HL-60 (cell line): ENCODE measurements around the gene PANK2.

Experiments
- DNase-seq, 2 experiments: peaks; one replicate each; pipeline ENCODE4 v3.0.0-alpha.2; 2010 to 2020; ENCODE audit warnings: low read depth in 1 of 2, low spot score in 1 of 2
- H3K27ac ChIP-seq: fragments of 250-450 bp; sonication (Bioruptor Pico); replicated peaks from 2 replicates; pipeline ENCODE4 v1.5.1; 2020; ENCODE audit warnings: mild to moderate bottlenecking, moderate library complexity
- H3K27me3 ChIP-seq: fragments of 250-450 bp; sonication (Bioruptor Pico); 2 replicates; pipeline ENCODE4 v1.5.1; 2021; ENCODE audit warnings: mild to moderate bottlenecking, moderate library complexity; ENCODE audit not compliant: insufficient read depth, poor library complexity, severe bottlenecking
- H3K4me3 ChIP-seq: replicated peaks from 2 replicates; pipeline ENCODE4 v1.5.1; 2011; ENCODE audit warnings: mild to moderate bottlenecking, control low read depth, low read length; ENCODE audit not compliant: insufficient read depth
- CTCF ChIP-seq: IDR thresholded peaks from one replicate; pipeline ENCODE4 v1.5.1; 2011; ENCODE audit warnings: low read length, control low read depth, inconsistent platforms; ENCODE audit not compliant: insufficient read depth
- GABPA ChIP-seq: IDR thresholded peaks from 2 replicates; pipeline ENCODE4 v1.6.1; 2012; ENCODE audit warnings: low read depth
- POLR2AphosphoS5 ChIP-seq: IDR thresholded peaks from 2 replicates; pipeline ENCODE4 v1.6.1; 2012; ENCODE audit warnings: low read depth
- REST ChIP-seq: IDR thresholded peaks from 2 replicates; pipeline ENCODE4 v1.6.1; 2012; ENCODE audit warnings: low read depth; ENCODE audit not compliant: insufficient replicate concordance
- SPI1 ChIP-seq: IDR thresholded peaks from 2 replicates; pipeline ENCODE4 v1.6.1; 2012; ENCODE audit warnings: low read depth, mild to moderate bottlenecking, borderline replicate concordance

PANK2 gene

DNA sequence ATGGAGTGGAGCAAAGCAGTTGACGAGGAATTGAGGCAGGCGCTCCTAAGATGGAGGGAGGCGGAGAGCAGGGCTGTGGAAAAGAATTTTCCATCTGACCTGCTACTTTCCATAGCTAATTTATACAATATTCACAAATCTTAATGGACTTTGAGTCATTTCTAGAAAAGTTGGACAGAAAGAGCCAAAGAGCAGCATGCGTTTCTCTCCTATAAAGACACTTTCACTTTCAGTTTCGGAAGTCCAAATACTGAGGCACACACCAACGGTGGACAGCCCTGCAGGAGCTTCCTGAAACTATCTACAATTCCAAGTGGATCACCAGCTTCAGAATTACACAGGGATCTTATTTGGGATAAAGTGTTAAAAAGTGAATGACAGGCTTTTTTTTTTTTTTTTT is 43.5 kb downstream of the PANK2 start:
- Histone ChIP-seq H3K27ac (no peak overlapping the region), H3K27me3 (no peaks in the 10 kb centered on the region), H3K4me3 (no peak overlapping the region)
- TF ChIP-seq GABPA (no peak), CTCF (no peak), POLR2AphosphoS5 (no peak), SPI1 (no peak), REST (no peak)
- no peak for DNase-seq

- Histone ChIP-seq H3K27me3 (no peaks in the 10 kb centered on the region), H3K27ac (peak overlapping the region; percentile 34), H3K4me3 (no peak overlapping the region)
- TF ChIP-seq REST (no peak), GABPA (no peak), POLR2AphosphoS5 (peak; percentile 53), SPI1 (peak; percentile 37; the same call in 1 of the 2 replicates)
- DNase-seq = peak in 1 of 2 experiments; percentile 64
These were observed 44.0 kb downstream of the PANK2 start for GRCh38 chr20:3933218-3933617.

DNA sequence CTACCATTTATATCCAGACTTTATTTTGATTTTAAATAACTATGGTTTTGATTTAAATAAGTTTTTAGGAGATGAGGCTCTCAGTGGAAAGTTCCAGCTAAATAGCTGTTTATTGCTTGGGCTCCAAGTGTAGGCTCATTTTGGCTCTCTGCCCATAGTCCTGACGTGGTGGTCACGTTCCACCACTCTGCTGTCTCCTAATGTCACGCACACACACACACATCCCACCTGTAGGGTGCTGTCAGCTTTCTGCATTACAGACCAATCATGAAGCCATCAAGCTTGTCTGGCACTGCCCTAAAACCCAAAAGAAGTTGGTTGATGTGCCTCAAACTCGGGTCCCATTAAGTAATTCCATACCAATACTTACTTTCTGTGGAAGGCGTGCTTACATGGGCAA is 45.4 kb downstream of the PANK2 start:
- H3K27ac ChIP-seq = no peak overlapping the region
- no peak for TF ChIP-seq SPI1
- H3K27me3 ChIP-seq = no peaks in the 10 kb centered on the region
- no peak overlapping the region for H3K4me3 ChIP-seq
- no peak for DNase-seq

GRCh38 chr20:3935295-3935955 is 46.2 kb downstream of the PANK2 start:
- Histone ChIP-seq H3K4me3 (no peak overlapping the region), H3K27ac (no peak overlapping the region), H3K27me3 (no peaks in the 10 kb centered on the region)
- TF ChIP-seq GABPA (no peak), SPI1 (no peak), CTCF (no peak)
- DNase-seq = no peak

DNA sequence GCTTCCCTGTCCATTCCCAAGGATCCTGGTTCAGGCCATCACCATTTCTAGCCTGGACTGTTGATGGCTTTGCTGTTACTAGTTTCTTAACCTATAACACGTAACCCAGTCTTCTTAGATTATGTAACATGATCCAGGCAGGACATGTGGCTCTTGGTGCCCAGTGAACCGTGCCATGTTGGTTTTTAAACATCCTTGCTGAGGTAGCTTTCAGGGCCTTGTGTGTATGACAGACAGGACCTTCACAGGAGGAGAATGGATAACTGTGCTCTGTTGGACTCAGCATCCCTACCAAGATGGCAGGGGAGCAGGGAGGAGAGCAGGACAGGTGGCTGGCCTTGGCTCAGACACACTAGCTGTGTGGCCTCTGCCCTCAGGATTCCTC is 46.8 kb downstream of the PANK2 start:
- Histone ChIP-seq H3K27ac (no peak overlapping the region), H3K4me3 (no peak overlapping the region), H3K27me3 (no peaks in the 10 kb centered on the region)
- DNase-seq = no peak
- TF ChIP-seq POLR2AphosphoS5 (peak; percentile 44; the same call in 1 of the 2 replicates), GABPA (no peak)
